T-helper 17 cell (primary cell): ENCODE data around the gene GNL3. TPM values are rescaled to one million over a fixed set of nuclear protein-coding genes. Genes with fewer than 3 reads are reported as not detected.
A peak's percentile ranks its signal among the peaks of the same experiment; 100 is the strongest.

Experiments
- ATAC-seq: fragments of 150-1000 bp; cut with Tn5 transposase; 2 replicates; pipeline ENCODE4 v1.10.0; 2021; ENCODE audit warnings: mild to moderate bottlenecking, moderate library complexity
- DNase-seq, 3 donors: peaks; one replicate each; pipeline versions ENCODE4 v3.0.0 to v3.0.0-alpha.2; 2020 to 2021
- H3K9me3 ChIP-seq: one replicate; pipeline ENCODE4 v1.7.0; 2013; ENCODE audit warnings: low read length, mild to moderate bottlenecking; ENCODE audit not compliant: control insufficient read depth, poor library complexity, severe bottlenecking
- H3K27ac Mint-ChIP-seq: one replicate; pipeline ENCODE4 v1.8.0; 2022; ENCODE audit warnings: mild to moderate bottlenecking, moderate library complexity, mixed read lengths
- H3K27me3 Mint-ChIP-seq: one replicate; pipeline ENCODE4 v1.8.0; 2022; ENCODE audit warnings: mixed read lengths
- H3K36me3 Mint-ChIP-seq: one replicate; pipeline ENCODE4 v1.8.0; 2022; ENCODE audit warnings: low read depth, mixed read lengths
- H3K4me1 Mint-ChIP-seq: one replicate; pipeline ENCODE4 v1.8.0; 2022; ENCODE audit warnings: mild to moderate bottlenecking, mixed read lengths
- H3K4me3 Mint-ChIP-seq: one replicate; pipeline ENCODE4 v1.8.0; 2022; ENCODE audit warnings: mild to moderate bottlenecking, moderate library complexity, mixed read lengths
- total RNA-seq, 4 donors: library from RNA in 2 of 4; stranded (reverse) in 2 of 4; gene quantifications; one replicate each; pipeline ENCODE4 v1.2.3 and lab custom pipeline; 2022 to 2026

GNL3 gene
- total RNA-seq, 2 donors from 2014 or later: 109 to 117 TPM

DNA sequence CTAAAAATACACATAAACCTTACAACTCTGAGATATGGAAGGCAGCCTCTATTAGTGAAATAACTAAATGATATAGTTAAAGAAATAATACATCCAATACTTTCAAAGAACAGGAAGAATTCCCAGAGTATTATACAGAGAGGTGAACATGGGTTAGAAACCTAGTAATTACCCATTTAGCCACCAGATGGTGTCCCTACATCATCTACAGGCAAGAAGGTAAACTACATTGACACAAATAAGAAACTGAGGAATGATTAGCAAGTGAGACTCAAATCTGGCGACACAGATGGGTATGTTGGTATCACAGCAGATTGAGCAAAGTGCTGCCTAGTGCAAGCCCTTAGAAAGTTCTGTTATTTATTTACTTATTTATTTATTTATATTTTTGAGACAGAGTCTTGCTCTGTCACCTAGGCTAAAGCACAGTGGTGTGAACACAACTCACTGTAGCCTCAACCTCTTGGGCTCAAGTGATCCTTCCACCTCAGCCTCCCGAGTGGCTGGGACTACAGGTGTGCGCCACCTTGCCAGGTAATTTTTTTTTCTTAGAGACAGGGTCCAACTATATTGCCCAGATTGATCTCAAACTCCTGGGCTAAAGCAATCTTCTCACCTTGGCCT lies 56.7 kb downstream of the GNL3 start:
- Mint-ChIP-seq H3K4me1 (no peaks in the 10 kb centered on the region), H3K27me3 (no peaks in the 10 kb centered on the region), H3K36me3 (peaks cover 2% of the 10 kb centered on the region), H3K27ac (no peak overlapping the region), H3K4me3 (no peak overlapping the region)
- DNase-seq (no peak), ATAC-seq (peak; percentile 60)
- H3K9me3 ChIP-seq: no peaks in the 10 kb centered on the region

DNA sequence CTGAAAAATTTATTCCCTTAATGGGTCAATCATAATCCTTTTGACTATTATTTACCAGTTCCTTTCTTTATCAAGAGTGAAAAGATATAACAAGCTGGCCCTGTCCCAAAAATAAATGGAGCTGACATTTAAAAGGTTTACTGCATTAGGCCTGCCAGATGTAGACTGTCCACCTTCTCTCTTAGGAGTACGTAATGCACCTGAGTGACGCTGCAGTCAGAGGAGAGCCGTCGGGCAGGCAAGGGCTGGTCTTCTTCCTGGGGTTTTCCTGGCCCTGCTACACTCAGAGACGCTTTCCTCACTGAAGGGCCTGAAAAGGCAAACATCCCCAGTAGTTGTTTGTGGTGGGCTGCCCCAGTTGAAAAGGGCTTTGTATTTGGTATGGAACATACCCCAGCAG lies 57.3 kb downstream of the GNL3 start:
- ATAC-seq: no peak
- H3K4me3 Mint-ChIP-seq: no peak overlapping the region
- H3K36me3 Mint-ChIP-seq: peaks cover 2% of the 10 kb centered on the region
- DNase-seq: no peak
- H3K4me1 Mint-ChIP-seq: no peaks in the 10 kb centered on the region
- no peaks in the 10 kb centered on the region for H3K27me3 Mint-ChIP-seq
- H3K9me3 ChIP-seq: no peaks in the 10 kb centered on the region
- no peak overlapping the region for H3K27ac Mint-ChIP-seq

DNA sequence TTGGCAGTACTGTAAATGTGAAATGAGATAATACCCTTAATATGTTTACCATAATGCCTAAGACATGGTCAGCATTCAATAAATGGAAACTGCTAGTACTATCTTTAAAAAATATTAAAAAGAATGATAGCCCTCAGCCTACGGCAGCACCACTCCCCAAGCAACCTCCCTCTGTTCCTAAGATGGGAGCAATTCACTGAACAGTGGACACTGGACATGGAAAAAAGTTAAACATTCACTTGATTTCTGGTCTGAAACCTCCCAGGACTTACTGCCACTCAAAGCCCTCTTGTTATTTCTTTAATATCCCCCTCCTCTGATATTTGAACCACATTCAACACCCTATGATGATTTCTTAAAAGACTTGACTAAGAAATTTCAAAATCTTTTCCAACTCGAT lies 57.9 kb downstream of the GNL3 start:
- Mint-ChIP-seq H3K36me3 (peaks cover 2% of the 10 kb centered on the region), H3K27ac (no peak overlapping the region)

More for the DNA sequence above, 57.9 kb downstream of the GNL3 start:
- Mint-ChIP-seq H3K4me1 (no peaks in the 10 kb centered on the region), H3K4me3 (no peak overlapping the region), H3K27me3 (no peaks in the 10 kb centered on the region)
- no peaks in the 10 kb centered on the region for H3K9me3 ChIP-seq
- no peak for DNase-seq
- ATAC-seq: no peak

Other genes with a start within 250 kb of the GNL3 start
- gene SEMA3G, start 240.9 kb upstream of the GNL3 start, total RNA-seq: 1 to 10 TPM; 1.5 to 2.3 TPM
- gene TNNC1, start 232.0 kb upstream of the GNL3 start, total RNA-seq: 1 to 10 TPM; 3.7 to 3.8 TPM
- gene NISCH, start 230.4 kb upstream of the GNL3 start, total RNA-seq: 100 to 1,000 TPM; 121 to 146 TPM
- 1 to 10 TPM; 1.7 to 4.9 TPM for gene STAB1, start 190.7 kb upstream of the GNL3 start, total RNA-seq
- gene NT5DC2, start 152.2 kb upstream of the GNL3 start, total RNA-seq: 1 to 10 TPM; 2.3 to 2.5 TPM
- gene UQCC5, start 149.4 kb upstream of the GNL3 start, total RNA-seq: 1 to 10 TPM; 4.9 to 8.0 TPM
- gene PBRM1, start 119 bp upstream of the GNL3 start, total RNA-seq: 10 to 100 TPM; 62.8 to 70.8 TPM
- gene GLT8D1, start 19.8 kb downstream of the GNL3 start, total RNA-seq: 10 to 100 TPM; 18.9 to 23.0 TPM
- gene SPCS1, start 20.1 kb downstream of the GNL3 start, total RNA-seq: 10 to 100 TPM; 62.6 to 63.7 TPM
- 10 to 100 TPM in 1 of 2 donors, 1 to 10 TPM in 1; 7.3 to 14.7 TPM for gene NEK4, start 84.9 kb downstream of the GNL3 start, total RNA-seq
- gene ITIH1, start 91.6 kb downstream of the GNL3 start, total RNA-seq: not detected
- not detected for gene ITIH3, start 108.8 kb downstream of the GNL3 start, total RNA-seq
- 10 to 100 TPM; 25.8 to 40.6 TPM for gene ITIH4, start 144.6 kb downstream of the GNL3 start, total RNA-seq
- 10 to 100 TPM; 12.3 to 16.0 TPM for gene MUSTN1, start 149.0 kb downstream of the GNL3 start, total RNA-seq
- 10 to 100 TPM; 41.1 to 42.6 TPM for gene STIMATE, start 211.5 kb downstream of the GNL3 start, total RNA-seq